H1 (cell line): ENCODE measurements around the gene TCAIM. TPM values are rescaled to one million over a fixed set of nuclear protein-coding genes. Genes with fewer than 3 reads are reported as not detected.

ENCODE experiments used
- CTCF ChIA-PET: fragments of 300-600 bp; sonication (Branson Sonifier 250); formaldehyde crosslinking; loops from one replicate; lab custom pipeline; 2021; ENCODE audit not compliant: partially characterized antibody; lab: Charles Lee
- POLR2A ChIA-PET: fragments of 300-600 bp; sonication (Branson Sonifier 250); formaldehyde crosslinking; loops from one replicate; lab custom pipeline; 2021; ENCODE audit warnings: inconsistent platforms; ENCODE audit not compliant: partially characterized antibody; lab: Charles Lee
- DNase-seq, 2 experiments: peaks; one replicate each; pipeline versions ENCODE4 v3.0.0 to v3.0.0-alpha.2; 2010 to 2022; ENCODE audit warnings: low spot score in 2 of 2, low read depth in 1 of 2, mixed read lengths in 1 of 2
- FAIRE-seq: peaks from 2 replicates; lab custom pipeline; 2011; peaks lifted over from hg19 to GRCh38; lab: Jason Lieb, UNC
- H2AFZ ChIP-seq: 2 replicates; pipeline ENCODE4 v1.8.1; 2012; ENCODE audit warnings: low read length, inconsistent platforms
- H2AK5ac ChIP-seq: 2 replicates; pipeline ENCODE4 v1.6.1; 2013; ENCODE audit warnings: low read depth, low read length
- H2BK120ac ChIP-seq: replicated peaks from 2 replicates; pipeline ENCODE3; 2013; ENCODE audit warnings: low read depth, low read length, inconsistent platforms
- H2BK12ac ChIP-seq: 2 replicates; pipeline ENCODE4 v1.6.1; 2013; ENCODE audit warnings: low read depth, low read length
- H2BK15ac ChIP-seq: 2 replicates; pipeline ENCODE4 v1.6.1; 2013; ENCODE audit warnings: low read length
- H2BK20ac ChIP-seq: 2 replicates; pipeline ENCODE4 v1.6.1; 2013; ENCODE audit warnings: low read length
- H2BK5ac ChIP-seq: 2 replicates; pipeline ENCODE4 v1.6.1; 2013; ENCODE audit warnings: low read depth, low read length
- H3K14ac ChIP-seq: 2 replicates; pipeline ENCODE4 v1.6.1; 2013; ENCODE audit warnings: inconsistent platforms; ENCODE audit not compliant: insufficient read length
- H3K18ac ChIP-seq: 2 replicates; pipeline ENCODE4 v1.6.1; 2013; ENCODE audit warnings: low read length; ENCODE audit errors: extremely low read depth
- H3K23ac ChIP-seq: 2 replicates; pipeline ENCODE4 v1.6.1; 2013; ENCODE audit warnings: inconsistent platforms; ENCODE audit not compliant: insufficient read length
- H3K23me2 ChIP-seq: 2 replicates; pipeline ENCODE4 v1.6.1; 2013; ENCODE audit warnings: low read depth, low read length
- H3K27ac ChIP-seq: 2 replicates; pipeline ENCODE4 v1.6.1; 2011; ENCODE audit warnings: low read depth, low read length, inconsistent platforms
- H3K27me3 ChIP-seq, 4 experiments: replicated peaks in 1 of 4; 1 replicate in 1 of 4; 2 replicates in 3 of 4; pipeline versions ENCODE4 v1.6.1 to v1.8.1; 2011 to 2013; ENCODE audit warnings: low read length in 3 of 4, mild to moderate bottlenecking in 3 of 4, inconsistent platforms in 2 of 4, mixed read lengths in 2 of 4, moderate library complexity in 1 of 4; ENCODE audit not compliant: control insufficient read depth in 3 of 4, insufficient read depth in 3 of 4; ENCODE audit errors: extremely low read depth in 1 of 4
- H3K36me3 ChIP-seq, 4 experiments: 2 replicates each; pipeline versions ENCODE4 v1.6.1 to v1.8.1; 2011 to 2013; ENCODE audit warnings: mild to moderate bottlenecking in 4 of 4, low read length in 3 of 4, moderate library complexity in 2 of 4, control low read depth in 1 of 4, inconsistent platforms in 1 of 4; ENCODE audit not compliant: insufficient read depth in 4 of 4, control insufficient read depth in 2 of 4
- H3K4ac ChIP-seq: replicated peaks from 2 replicates; pipeline ENCODE3; 2013; ENCODE audit warnings: low read length, low read depth, mixed read lengths, inconsistent platforms; ENCODE audit not compliant: insufficient read length
- H3K4me1 ChIP-seq, 4 experiments: replicated peaks in 1 of 4; 1 replicate in 1 of 4; 2 replicates in 3 of 4; pipeline versions ENCODE4 v1.6.1 to v1.8.1; 2011 to 2013; ENCODE audit warnings: low read length in 3 of 4, inconsistent platforms in 2 of 4, mixed read lengths in 1 of 4; ENCODE audit not compliant: insufficient read depth in 4 of 4, control insufficient read depth in 3 of 4
- H3K4me2 ChIP-seq, 2 experiments: 2 replicates each; pipeline versions ENCODE4 v1.6.1 to v1.8.1; 2011 to 2013; ENCODE audit warnings: low read depth in 2 of 2, low read length in 2 of 2, control low read depth in 1 of 2, inconsistent platforms in 1 of 2, mild to moderate bottlenecking in 1 of 2; ENCODE audit not compliant: insufficient read depth in 1 of 2
- H3K4me3 ChIP-seq, 4 experiments: fragments of 200-600, 300-600 bp in 1 of 4; sonication (generic), shearing (Covaris generic), sonication (Bioruptor Twin) in 1 of 4; 2 replicates each; pipeline versions ENCODE4 v1.5.1 to v1.8.1; 2011 to 2016; ENCODE audit warnings: low read length in 4 of 4, low read depth in 3 of 4, control low read depth in 2 of 4, inconsistent platforms in 2 of 4, mild to moderate bottlenecking in 2 of 4, mixed read lengths in 1 of 4, moderate library complexity in 1 of 4; ENCODE audit not compliant: insufficient read depth in 2 of 4; ENCODE audit errors: extremely low read depth in 1 of 4
- H3K56ac ChIP-seq: replicated peaks from 2 replicates; pipeline ENCODE3; 2013; ENCODE audit warnings: low read depth, mild to moderate bottlenecking, mixed read lengths, low read length, inconsistent platforms; ENCODE audit not compliant: insufficient read length
- H3K79me1 ChIP-seq: 2 replicates; pipeline ENCODE4 v1.6.1; 2013; ENCODE audit warnings: low read depth, low read length, control low read depth
- H3K79me2 ChIP-seq, 2 experiments: 2 replicates each; pipeline versions ENCODE4 v1.6.1 to v1.8.1; 2012 to 2013; ENCODE audit warnings: low read length in 2 of 2, mild to moderate bottlenecking in 2 of 2, inconsistent platforms in 1 of 2; ENCODE audit not compliant: insufficient read depth in 2 of 2, control insufficient read depth in 1 of 2
- H3K9ac ChIP-seq, 4 experiments: replicated peaks in 1 of 4; 1 replicate in 1 of 4; 2 replicates in 3 of 4; pipeline versions ENCODE4 v1.6.1 to v1.8.1; 2011 to 2013; ENCODE audit warnings: low read depth in 3 of 4, low read length in 3 of 4, control low read depth in 2 of 4, mild to moderate bottlenecking in 2 of 4, moderate library complexity in 2 of 4, inconsistent platforms in 1 of 4; ENCODE audit errors: extremely low read depth in 1 of 4
- H3K9me3 ChIP-seq, 2 experiments: 2 replicates each; pipeline versions ENCODE4 v1.6.1 to v1.8.1; 2012 to 2013; ENCODE audit warnings: mild to moderate bottlenecking in 2 of 2, moderate library complexity in 2 of 2, control low read depth in 1 of 2, inconsistent platforms in 1 of 2, low read depth in 1 of 2, low read length in 1 of 2, mixed read lengths in 1 of 2; ENCODE audit not compliant: insufficient read depth in 2 of 2
- H4K20me1 ChIP-seq, 2 experiments: replicated peaks in 1 of 2; 2 replicates each; pipeline versions ENCODE3 to v1.8.1; 2011 to 2013; ENCODE audit warnings: inconsistent platforms in 2 of 2, low read length in 2 of 2, mild to moderate bottlenecking in 1 of 2; ENCODE audit not compliant: insufficient read depth in 2 of 2, control insufficient read depth in 1 of 2
- H4K5ac ChIP-seq: 2 replicates; pipeline ENCODE4 v1.6.1; 2013; ENCODE audit warnings: low read length, low read depth, mixed read lengths, inconsistent platforms; ENCODE audit not compliant: insufficient read length
- H4K8ac ChIP-seq: 2 replicates; pipeline ENCODE4 v1.8.0; 2013; ENCODE audit warnings: mild to moderate bottlenecking, moderate library complexity, low read length, inconsistent platforms; ENCODE audit not compliant: insufficient read depth; ENCODE audit errors: extremely low read depth
- H4K91ac ChIP-seq: replicated peaks from 2 replicates; pipeline ENCODE3; 2013; ENCODE audit warnings: low read length, mixed read lengths, inconsistent platforms; ENCODE audit not compliant: insufficient read length
- BACH1 ChIP-seq: IDR thresholded peaks from 2 replicates; pipeline ENCODE4 v1.6.1; 2012; ENCODE audit warnings: low read length, improper control_type of control experiment
- CTBP2 ChIP-seq: IDR thresholded peaks from 2 replicates; pipeline ENCODE4 v1.7.0; 2011; ENCODE audit warnings: borderline replicate concordance, mild to moderate bottlenecking, moderate library complexity, mixed read lengths, low read length; ENCODE audit not compliant: insufficient read depth, insufficient read length
- GABPA ChIP-seq: IDR thresholded peaks from 2 replicates; pipeline ENCODE4 v1.6.1; 2011; ENCODE audit warnings: mild to moderate bottlenecking, low read length, moderate library complexity, borderline replicate concordance; ENCODE audit not compliant: insufficient read depth
- GTF2F1 ChIP-seq: IDR thresholded peaks from 2 replicates; pipeline ENCODE4 v1.6.1; 2012; ENCODE audit warnings: low read depth, low read length, improper control_type of control experiment, borderline replicate concordance
- JUND ChIP-seq: IDR thresholded peaks from 2 replicates; pipeline ENCODE4 v1.6.1; 2011; ENCODE audit warnings: mild to moderate bottlenecking, improper control_type of control experiment, low read length
- POLR2AphosphoS5 ChIP-seq: IDR thresholded peaks from 2 replicates; pipeline ENCODE4 v1.6.1; 2011; ENCODE audit warnings: low read depth, low read length
- SUZ12 ChIP-seq: fragments of 200-600 bp; sonication (generic); IDR thresholded peaks from 2 replicates; pipeline ENCODE4 v1.6.1; 2012; ENCODE audit warnings: mild to moderate bottlenecking, inconsistent platforms, low read length, moderate library complexity, mixed read lengths
- TEAD4 ChIP-seq: IDR thresholded peaks from 2 replicates; pipeline ENCODE4 v1.6.1; 2012; ENCODE audit warnings: low read depth, low read length, inconsistent platforms, mixed read lengths
- WGBS, 2 experiments: shearing (Covaris generic) in 1 of 2; methylation state at CpG; one replicate each; pipeline versions ENCODE4 v1.1.6 to v1.1.7; 2013 to 2015; ENCODE audit warnings: low lambda C conversion rate in 2 of 2, mixed read lengths in 2 of 2, inconsistent platforms in 1 of 2, low coverage in 1 of 2, missing lambda C conversion rate in 1 of 2; ENCODE audit not compliant: insufficient replicate concordance in 2 of 2, insufficient coverage in 1 of 2, insufficient read length in 1 of 2; ENCODE audit errors: extremely low coverage in 1 of 2, missing lambda C conversion rate in 1 of 2; 5-methylcytosine and 5-hydroxymethylcytosine counted together
- polyA plus RNA-seq, 7 experiments: library from polyadenylated mRNA; depleted of rRNA in 3 of 7; stranded (reverse) in 5 of 7; unstranded in 2 of 7; fragments of >200 nt in 5 of 7; fragments of 200-250 nt in 2 of 7; gene quantifications; 1 replicate in 5 of 7; 2 replicates in 1 of 7; 4 replicates in 1 of 7; pipeline versions ENCODE4 v1.2.1 to v1.2.3, GENCODE V29; 2011 to 2013; ENCODE audit warnings: missing spikeins in 2 of 7, mixed read lengths in 2 of 7
- total RNA-seq: library from RNA; stranded (reverse); fragmentation: NEBNext Ultra II Directional; extraction: Animal tissue kit (Norgen Biotek cat#: 25700); gene quantifications from 2 replicates; pipeline ENCODE4 v1.2.1, GENCODE V29; 2021
- TF ChIP-seq, protein P1 (sequence below): IDR thresholded peaks from 2 replicates; pipeline ENCODE4 v1.6.1; 2012; ENCODE audit warnings: inconsistent platforms

The TCAIM gene
- total and polyA plus RNA-seq, 2 of the 8 experiments (the other 6 are each of a cell fraction or from before 2014, with no cell fraction given) = 6.9 to 22.1 TPM

DNA sequence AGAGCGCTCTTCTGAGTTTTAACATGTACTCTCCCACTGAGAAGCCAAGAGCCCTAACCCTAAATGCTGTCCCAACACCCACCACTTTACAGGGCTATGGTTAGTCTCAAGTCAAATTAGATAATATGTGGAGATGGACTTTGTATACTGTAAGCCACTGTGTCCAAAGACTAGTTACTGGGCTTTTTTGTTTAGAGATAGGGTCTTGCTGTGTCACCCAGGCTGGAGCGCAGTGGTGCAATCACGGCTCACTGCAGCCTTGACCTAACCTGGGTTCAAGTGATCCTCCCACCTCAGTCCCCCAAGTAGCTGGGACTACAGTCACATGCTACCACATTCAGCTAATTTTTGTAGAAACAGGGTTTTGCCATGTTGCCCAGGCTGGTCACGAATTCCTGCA, 115.7 kb downstream of the TCAIM start:
- H3K79me1 ChIP-seq = no peaks in the 10 kb centered on the region; the same call in 1 of the 2 replicates
- no peak overlapping the region for H2BK120ac ChIP-seq
- no peak overlapping the region for H2BK15ac ChIP-seq
- H3K36me3 ChIP-seq = peaks cover 8 to 60% (median 35%) of the 10 kb centered on the region in 4 experiments; a peak in 6 of 8 replicates
- no peak overlapping the region for H2AFZ ChIP-seq
- H3K9ac ChIP-seq = no peak overlapping the region
- TF ChIP-seq BACH1 (no peak), POLR2AphosphoS5 (no peak), TEAD4 (no peak), GABPA (no peak), CTBP2 (no peak), SUZ12 (no peak), GTF2F1 (no peak), JUND (no peak)
- TF ChIP-seq, protein P1, sequence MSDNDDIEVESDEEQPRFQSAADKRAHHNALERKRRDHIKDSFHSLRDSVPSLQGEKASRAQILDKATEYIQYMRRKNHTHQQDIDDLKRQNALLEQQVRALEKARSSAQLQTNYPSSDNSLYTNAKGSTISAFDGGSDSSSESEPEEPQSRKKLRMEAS = no peak
- TF ChIP-seq, all 59 proteins: peak for 0
- FAIRE-seq = no peak
- H3K23ac ChIP-seq = no peak overlapping the region
- no peak overlapping the region for H2BK12ac ChIP-seq
- ChIA-PET CTCF (no interaction called here), POLR2A (no interaction called here)
- no peak overlapping the region for H3K4ac ChIP-seq
- no peak overlapping the region for H2BK5ac ChIP-seq
- WGBS, 2 experiments = 96% methylated on average over 4 of the region's 4 CpGs; no CpG with 5 or more reads in 1 of the 2 experiments
- no peaks in the 10 kb centered on the region for H3K4me1 ChIP-seq
- no peaks in the 10 kb centered on the region for H3K23me2 ChIP-seq
- H3K14ac ChIP-seq = no peak overlapping the region
- no peak overlapping the region for H4K5ac ChIP-seq
- H4K20me1 ChIP-seq = no peaks in the 10 kb centered on the region
- H3K79me2 ChIP-seq = no peaks in the 10 kb centered on the region
- H4K91ac ChIP-seq = no peak overlapping the region
- no peak overlapping the region for H3K18ac ChIP-seq
- no peak overlapping the region for H3K4me3 ChIP-seq
- H3K9me3 ChIP-seq = no peaks in the 10 kb centered on the region; a peak in 1 of 4 replicates
- no peak overlapping the region for H2BK20ac ChIP-seq
- no peak overlapping the region for H3K27ac ChIP-seq
- no peaks in the 10 kb centered on the region for H3K27me3 ChIP-seq
- no peak for DNase-seq
- H2AK5ac ChIP-seq = no peak overlapping the region
- no peak overlapping the region for H3K56ac ChIP-seq
- no peak overlapping the region for H4K8ac ChIP-seq
- H3K4me2 ChIP-seq = no peak overlapping the region
